GM12872 (cell line): ENCODE measurements around the gene RAB24.

Source experiments
- CTCF ChIP-seq: IDR thresholded peaks from 3 replicates; pipeline ENCODE4 v1.5.1; 2011; ENCODE audit warnings: low read depth, mild to moderate bottlenecking, low read length, moderate library complexity; ENCODE audit not compliant: insufficient read depth

The RAB24 gene

GRCh38 chr5:177256296-177256695 is 47.2 kb downstream of the RAB24 start:
- no peak for TF ChIP-seq CTCF

GRCh38 chr5:177253252-177253651 is 50.3 kb downstream of the RAB24 start:
- TF ChIP-seq CTCF: no peak
